K562 (cell line): ENCODE results near the gene SLC1A4. TPM values are rescaled to one million over a fixed set of nuclear protein-coding genes. Genes with fewer than 3 reads are reported as not detected.

Experiments used
- ATF2 ChIP-seq: sonication (generic); formaldehyde crosslinking; IDR thresholded peaks from 2 replicates; pipeline ENCODE4 v1.8.1; 2022; ENCODE audit warnings: missing genetic modification reagents
- CREM ChIP-seq: IDR thresholded peaks from 2 replicates; pipeline ENCODE4 v1.6.1; 2014; ENCODE audit warnings: antibody characterized with exemption, low read depth
- HINFP ChIP-seq: fragments of 450-650 bp; conservative IDR thresholded peaks from 2 replicates; pipeline ENCODE4 v1.6.1; 2016; ENCODE audit warnings: missing genetic modification characterization, low read depth, mild to moderate bottlenecking, control low read depth, missing compliant biosample characterization
- KAT7 ChIP-seq: sonication (generic); formaldehyde crosslinking; IDR thresholded peaks from 2 replicates; pipeline ENCODE4 v1.8.0; 2022; ENCODE audit warnings: missing genetic modification reagents, mild to moderate bottlenecking, borderline replicate concordance
- MGA ChIP-seq: fragments of 450-650 bp; IDR thresholded peaks from 2 replicates; pipeline ENCODE4 v1.6.1; 2016; ENCODE audit warnings: mild to moderate bottlenecking, moderate library complexity
- NKRF ChIP-seq: fragments of 450-650 bp; IDR thresholded peaks from 2 replicates; pipeline ENCODE4 v1.6.1; 2016; ENCODE audit warnings: borderline replicate concordance
- TCF3 ChIP-seq: sonication (generic); formaldehyde crosslinking; IDR thresholded peaks from 2 replicates; pipeline ENCODE4 v1.4.0; 2020; ENCODE audit warnings: mild to moderate bottlenecking, missing genetic modification reagents
- ZNF165 ChIP-seq: fragments of 250-450 bp; sonication (Bioruptor Pico); IDR thresholded peaks from 2 replicates; pipeline ENCODE4 v1.4.0; 2020; ENCODE audit warnings: borderline replicate concordance
- ZNF398 ChIP-seq: fragments of 250-450 bp; sonication (Bioruptor Pico); IDR thresholded peaks from 2 replicates; pipeline ENCODE4 v1.8.0; 2021; ENCODE audit warnings: moderate library complexity, mild to moderate bottlenecking, inconsistent platforms
- polyA plus RNA-seq, 8 experiments: library from polyadenylated mRNA; depleted of rRNA in 4 of 8; stranded (reverse) in 5 of 8; unstranded in 3 of 8; fragments of >200 nt; fragmentation: Nextera tagmentation in 2 of 8; fragmentation: Illumina TruSeq in 1 of 8; extraction: Ambion mirVana in 2 of 8; extraction: Trizol in 1 of 8; gene quantifications; 2 replicates each; pipeline versions ENCODE4 v1.2.1 to v1.2.3, GENCODE V29; 2011 to 2014; ENCODE audit warnings: inconsistent platforms in 1 of 8, missing spikeins in 1 of 8
- total RNA-seq, 7 experiments: library from RNA; depleted of rRNA in 6 of 7; stranded (reverse); fragments of >200 nt in 6 of 7; fragmentation: Illumina TruSeq in 2 of 7; extraction: Trizol in 2 of 7; gene quantifications; 2 replicates each; pipeline versions ENCODE4 v1.2.1 to v1.2.3, GENCODE V29; 2011 to 2021; ENCODE audit warnings: low replicate concordance in 1 of 7

Gene SLC1A4
- total and polyA plus RNA-seq, 9 of the 15 experiments (the other 6 are each of a cell fraction or from before 2014, with no cell fraction given), result 4.4 to 24.0 (median 10.9) TPM

GRCh38 chr2:65021709-65022108 is 32.5 kb downstream of the SLC1A4 start (continued):
- no peak for TF ChIP-seq MGA
- no peak for TF ChIP-seq ZNF398 (CRISPR knock-in tag)
- TF ChIP-seq ZNF165 (CRISPR knock-in tag), result no peak
- TF ChIP-seq HINFP (tag), result no peak
- TF ChIP-seq NKRF, result no peak
- TF ChIP-seq TCF3 (CRISPR knock-in tag), result peak; percentile 98
- no peak for TF ChIP-seq KAT7
- TF ChIP-seq ATF2, result no peak
- peak; percentile 19; the same call in 1 of the 2 replicates for TF ChIP-seq CREM
